Measurements from ENCODE around the gene IL17REL. TPM values are rescaled to one million over a fixed set of nuclear protein-coding genes. Genes with fewer than 3 reads are reported as not detected.

The IL17REL gene
- total and polyA plus RNA-seq, 10 of the 15 experiments (the other 5 are each of a cell fraction or from before 2014, with no cell fraction given) = 0.03 TPM; not detected in 9

- TF ChIP-seq IRF4 (IDR thresholded peaks at IDR 0.05; ENCODE audit: low read depth, low read length) = no peak
- TF ChIP-seq POLR2AphosphoS5 (IDR thresholded peaks at IDR 0.05; ENCODE audit: low read length) = peak; percentile 29; the same call in 1 of the 2 replicates
- no peak for TF ChIP-seq HCFC1 (IDR thresholded peaks at IDR 0.05; ENCODE audit: low read length)
- 0 out of 2 replicates have a peak, but pooled peaks have one; percentile 22 for TF ChIP-seq TCF12 (IDR thresholded peaks at IDR 0.05; ENCODE audit: low read depth, low read length)
- TF ChIP-seq DPF2 (IDR thresholded peaks at IDR 0.05) = peak; percentile 51; the same call in 1 of the 2 replicates
- TF ChIP-seq NFXL1 (IDR thresholded peaks at IDR 0.05; ENCODE audit: borderline replicate concordance) = no peak
- TF ChIP-seq POLR2A (IDR thresholded peaks at IDR 0.05; ENCODE audit: low read depth, low read length) = peak; percentile 61; the same call in 1 of the 2 replicates
These were observed 45.5 kb downstream of the IL17REL start (continued) for GRCh38 chr22:49966774-49967705.

GRCh38 chr22:49966041-49966773, 46.4 kb downstream of the IL17REL start:
- Histone ChIP-seq H3K36me3 (ENCODE audit: control insufficient read depth in 2 of 2, insufficient read depth in 2 of 2, low read length in 1 of 2) (peaks cover 14 to 19% of the 10 kb centered on the region in 2 experiments), H3K27ac (ENCODE audit: control insufficient read depth, insufficient read depth) (peak overlapping the region; percentile 45; the same call in 1 of the 2 replicates), H3K27me3 (replicated peaks in 1 of 2; ENCODE audit: control insufficient read depth in 2 of 2, insufficient read depth in 2 of 2, low read length in 1 of 2) (no peaks in the 10 kb centered on the region), H4K20me1 (ENCODE audit: control insufficient read depth, insufficient read depth) (peaks cover 2% of the 10 kb centered on the region; the same call in 1 of the 2 replicates), H3K9ac (ENCODE audit: control insufficient read depth, insufficient read depth, low read length) (no peak overlapping the region), H2AFZ (ENCODE audit: control insufficient read depth, low read depth, low read length) (no peak overlapping the region), H3K4me2 (ENCODE audit: control insufficient read depth, insufficient read depth) (peak overlapping the region; percentile 54), H3K79me2 (ENCODE audit: control insufficient read depth, insufficient read depth, low read length) (peaks cover 39% of the 10 kb centered on the region), H3K9me3 (replicated peaks; ENCODE audit: control insufficient read depth, insufficient read depth, low read length) (no peaks in the 10 kb centered on the region), H3K4me3 (no peak overlapping the region), H3K4me1 (ENCODE audit: control insufficient read depth, insufficient read depth, low read length) (peaks cover 39% of the 10 kb centered on the region)
- in situ Hi-C loops (cut with MboI) = loop anchor here (10.0 kb wide), 1 partner anchor 569 kb away; the partner anchor contains the start of gene TYMP
- ATAC-seq (no peak), FAIRE-seq (no peak), DNase-seq (ENCODE audit: low read depth, low spot score) (no peak)
- ChIA-PET SMC1A (ENCODE audit: uncharacterized antibody, unreplicated experiment) (interaction anchor here (0.7 to 0.9 kb wide), 2 partner anchors 32 to 35 kb away, joined by 3 to 4 read pairs; no protein-coding TSS in a partner anchor), POLR2A (interaction anchor here (1.2 to 1.7 kb wide), 2 partner anchors 10 to 30 kb away, joined by 3 to 6 read pairs; no protein-coding TSS in a partner anchor), RAD21 (ENCODE audit: unreplicated experiment) (interaction anchor here (0.9 to 2.3 kb wide), 5 partner anchors 10 to 64 kb away, joined by 3 to 18 read pairs (median 5); no protein-coding TSS in a partner anchor), CTCF (interaction anchor here (1.0 to 2.6 kb wide), 4 partner anchors 11 to 86 kb away, joined by 3 to 15 read pairs (median 6); no protein-coding TSS in a partner anchor)
- intact Hi-C loops (cut with micrococcal nuclease; ENCODE audit: unreplicated experiment) = no loop called here
- no TSS peak for BruUV-seq (replicated peaks)
- 57% methylated on average over 10 of the region's 11 CpGs for WGBS (ENCODE audit: insufficient coverage, insufficient replicate concordance, low lambda C conversion rate, missing lambda C conversion rate)
- TF ChIP-seq CREM (IDR thresholded peaks at IDR 0.05; ENCODE audit: low read depth) (no peak), MEF2A (IDR thresholded peaks at IDR 0.05; ENCODE audit: insufficient read depth, low read depth, low read length) (no peak), IKZF1 (conservative IDR thresholded peaks at IDR 0.05) (no peak), EP300 (IDR thresholded peaks at IDR 0.05; ENCODE audit: borderline replicate concordance in 1 of 2, control insufficient read depth in 1 of 2, low read depth in 2 of 2, low read length in 2 of 2) (no peak), HDAC6 (IDR thresholded peaks at IDR 0.05; ENCODE audit: unreplicated experiment) (no peak), POLR2A (IDR thresholded peaks at IDR 0.05; ENCODE audit: low read depth, low read length) (peak; percentile 77), MTA2 (IDR thresholded peaks at IDR 0.05; ENCODE audit: low read depth) (no peak), IRF4 (IDR thresholded peaks at IDR 0.05; ENCODE audit: low read depth, low read length) (no peak), POLR2AphosphoS5 (IDR thresholded peaks at IDR 0.05; ENCODE audit: low read length) (peak; percentile 63), DPF2 (IDR thresholded peaks at IDR 0.05) (no peak), TCF3 (IDR thresholded peaks at IDR 0.05; ENCODE audit: borderline replicate concordance, insufficient read depth, low read depth, low read length) (0 out of 2 replicates have a peak, but pooled peaks have one; percentile 19)
